ENCODE data around the gene COX19.

The COX19 gene

GRCh38 chr7:1012716-1013095, 37.4 kb upstream of the COX19 start:
- H3K4me1 Mint-ChIP-seq, result peaks cover 23% of the 10 kb centered on the region
- no peak overlapping the region for H3K27ac Mint-ChIP-seq
- peaks cover 13% of the 10 kb centered on the region for H3K36me3 Mint-ChIP-seq (ENCODE audit: low read depth)
- H3K4me3 Mint-ChIP-seq, result no peak overlapping the region
- DNase-seq, result no peak
- TF ChIP-seq CTCF (IDR thresholded peaks at IDR 0.05), result no peak
- H3K27me3 Mint-ChIP-seq (ENCODE audit: low read depth, poor library complexity), result no peaks in the 10 kb centered on the region
- no peaks in the 10 kb centered on the region for H3K9me3 Mint-ChIP-seq

GRCh38 chr7:1012004-1012715, 36.8 kb upstream of the COX19 start:
- H3K4me3 Mint-ChIP-seq, result no peak overlapping the region
- no peak overlapping the region for H3K27ac Mint-ChIP-seq
- TF ChIP-seq CTCF (IDR thresholded peaks at IDR 0.05), result no peak
- H3K4me1 Mint-ChIP-seq, result peaks cover 23% of the 10 kb centered on the region
- H3K27me3 Mint-ChIP-seq (ENCODE audit: low read depth, poor library complexity), result no peaks in the 10 kb centered on the region
- no peaks in the 10 kb centered on the region for H3K9me3 Mint-ChIP-seq
- H3K36me3 Mint-ChIP-seq (ENCODE audit: low read depth), result peaks cover 13% of the 10 kb centered on the region
- DNase-seq, result no peak

GRCh38 chr7:1011297-1012003, 36.1 kb upstream of the COX19 start:
- H3K4me1 Mint-ChIP-seq, result peaks cover 23% of the 10 kb centered on the region
- no peak overlapping the region for H3K4me3 Mint-ChIP-seq
- no peak for DNase-seq
- no peaks in the 10 kb centered on the region for H3K27me3 Mint-ChIP-seq (ENCODE audit: low read depth, poor library complexity)
- no peak overlapping the region for H3K27ac Mint-ChIP-seq
- no peaks in the 10 kb centered on the region for H3K9me3 Mint-ChIP-seq
- H3K36me3 Mint-ChIP-seq (ENCODE audit: low read depth), result peaks cover 13% of the 10 kb centered on the region
- no peak for TF ChIP-seq CTCF (IDR thresholded peaks at IDR 0.05)

- no peak overlapping the region for H3K4me3 Mint-ChIP-seq
- H3K36me3 Mint-ChIP-seq (ENCODE audit: low read depth), result peaks cover 18% of the 10 kb centered on the region
- peaks cover 26% of the 10 kb centered on the region for H3K4me1 Mint-ChIP-seq
- H3K27me3 Mint-ChIP-seq (ENCODE audit: low read depth, poor library complexity), result no peaks in the 10 kb centered on the region
- no peak for DNase-seq
- H3K9me3 Mint-ChIP-seq, result no peaks in the 10 kb centered on the region
- peak overlapping the region; percentile 59 for H3K27ac Mint-ChIP-seq
- no peak for TF ChIP-seq CTCF (IDR thresholded peaks at IDR 0.05)
These were observed 34.9 kb upstream of the COX19 start for GRCh38 chr7:1010226-1010625.

GRCh38 chr7:1009747-1010146, 34.4 kb upstream of the COX19 start:
- no peak for TF ChIP-seq CTCF (IDR thresholded peaks at IDR 0.05)
- Mint-ChIP-seq H3K4me3 (no peak overlapping the region), H3K27ac (peak overlapping the region; percentile 59), H3K27me3 (ENCODE audit: low read depth, poor library complexity) (no peaks in the 10 kb centered on the region), H3K36me3 (ENCODE audit: low read depth) (peaks cover 18% of the 10 kb centered on the region), H3K4me1 (peaks cover 26% of the 10 kb centered on the region), H3K9me3 (no peaks in the 10 kb centered on the region)
- DNase-seq, result no peak
